Measurements from ENCODE around the gene RAB18.
A peak's percentile ranks its signal among the peaks of the same experiment; 100 is the strongest.
"Not testable (repeated sequence)": the region's sequence is repeated elsewhere in the genome, so short reads cannot be mapped to it uniquely, and the experiment has no call there.

The RAB18 gene

DNA sequence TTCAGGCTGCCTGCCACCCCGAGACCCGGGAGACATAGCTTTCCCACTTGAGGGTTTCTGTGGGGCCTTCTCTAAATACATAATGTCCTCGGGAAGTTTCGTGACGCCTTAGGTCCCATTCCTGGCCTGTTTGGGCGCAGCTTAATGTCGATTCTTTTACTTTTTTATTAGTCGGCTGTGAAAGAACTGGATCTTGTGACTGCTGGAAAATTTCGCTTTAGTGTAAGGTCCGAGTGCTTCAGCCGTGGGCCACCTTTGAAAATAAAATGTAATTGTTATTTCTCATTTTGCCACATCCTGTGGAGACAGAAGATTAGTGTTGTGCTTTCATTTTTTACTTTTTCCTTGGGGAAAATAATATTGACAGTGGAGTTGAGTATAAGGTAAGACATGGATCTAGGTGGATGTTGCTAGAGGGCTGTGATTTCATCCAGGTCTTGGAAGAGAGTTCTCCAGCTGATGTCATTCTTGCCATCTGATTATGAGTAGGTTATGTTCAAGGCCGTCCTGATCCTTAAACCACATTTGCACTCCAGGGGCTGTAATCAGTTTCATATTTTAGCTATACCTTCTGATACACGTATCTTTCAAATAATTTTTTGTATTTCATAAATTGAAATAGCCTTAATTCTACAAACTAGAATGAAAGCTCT lies 830 bp downstream of the RAB18 start:
- no peak for DNase-seq (ENCODE audit: low spot score)

DNA sequence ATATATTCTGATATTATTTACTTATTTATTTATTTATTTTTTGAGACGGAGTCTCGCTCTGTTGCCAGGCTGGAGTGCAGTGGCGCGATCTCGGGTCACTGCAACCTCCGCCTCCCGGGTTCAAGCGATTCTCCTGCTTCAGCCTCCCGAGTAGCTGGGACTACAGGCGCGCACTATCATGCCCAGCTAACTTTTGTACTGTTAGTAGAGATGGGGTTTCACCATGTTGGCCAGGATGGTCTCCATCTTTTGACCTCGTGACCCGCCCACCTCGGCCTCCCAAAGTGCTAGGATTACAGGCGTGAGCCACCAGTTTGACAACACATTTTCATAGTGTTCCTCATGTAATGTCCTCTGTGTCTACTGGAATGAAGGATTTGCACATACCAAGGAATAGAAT lies 1.4 kb downstream of the RAB18 start:
- not testable (repeated sequence) for DNase-seq (ENCODE audit: low spot score)

DNA sequence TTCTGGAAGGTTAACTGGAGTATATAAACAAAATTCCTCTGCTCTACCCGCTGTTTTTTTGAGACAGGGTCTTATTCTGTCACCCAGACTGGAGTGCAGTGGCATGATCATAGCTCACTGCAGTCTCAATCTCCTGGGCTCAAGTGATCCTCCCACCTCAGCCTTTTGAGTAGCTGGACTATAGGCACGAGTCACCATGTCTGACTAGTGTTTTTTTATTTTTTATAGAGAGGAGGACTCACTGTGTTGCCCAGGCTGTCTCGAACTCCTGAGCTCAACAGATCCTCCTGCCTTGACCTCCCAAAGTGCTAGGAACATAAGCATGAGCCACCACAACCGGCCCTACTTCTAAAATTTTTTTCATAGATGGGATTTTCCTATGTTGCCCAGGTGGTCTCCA lies 2.2 kb downstream of the RAB18 start:
- no peak for DNase-seq (ENCODE audit: low spot score)

DNA sequence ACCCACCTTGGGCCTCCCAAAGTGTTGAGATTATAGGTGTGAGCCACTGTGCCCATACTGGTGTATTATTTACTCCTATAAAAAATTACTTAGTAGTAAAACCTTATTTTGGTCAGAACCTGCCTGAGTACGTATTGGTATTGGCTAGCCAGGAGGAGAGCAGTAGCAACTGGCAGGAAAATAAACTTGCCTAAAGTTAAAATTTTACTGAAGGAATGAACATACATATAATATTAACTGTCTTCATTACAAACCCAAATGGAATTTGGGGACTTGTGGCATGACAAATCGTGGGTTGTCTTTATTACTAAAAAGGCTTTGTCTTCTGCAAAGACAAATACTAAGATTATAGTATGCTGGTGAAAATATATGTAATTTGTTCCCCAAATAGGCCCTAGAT lies 8.4 kb downstream of the RAB18 start:
- DNase-seq (ENCODE audit: low spot score): no peak

DNA sequence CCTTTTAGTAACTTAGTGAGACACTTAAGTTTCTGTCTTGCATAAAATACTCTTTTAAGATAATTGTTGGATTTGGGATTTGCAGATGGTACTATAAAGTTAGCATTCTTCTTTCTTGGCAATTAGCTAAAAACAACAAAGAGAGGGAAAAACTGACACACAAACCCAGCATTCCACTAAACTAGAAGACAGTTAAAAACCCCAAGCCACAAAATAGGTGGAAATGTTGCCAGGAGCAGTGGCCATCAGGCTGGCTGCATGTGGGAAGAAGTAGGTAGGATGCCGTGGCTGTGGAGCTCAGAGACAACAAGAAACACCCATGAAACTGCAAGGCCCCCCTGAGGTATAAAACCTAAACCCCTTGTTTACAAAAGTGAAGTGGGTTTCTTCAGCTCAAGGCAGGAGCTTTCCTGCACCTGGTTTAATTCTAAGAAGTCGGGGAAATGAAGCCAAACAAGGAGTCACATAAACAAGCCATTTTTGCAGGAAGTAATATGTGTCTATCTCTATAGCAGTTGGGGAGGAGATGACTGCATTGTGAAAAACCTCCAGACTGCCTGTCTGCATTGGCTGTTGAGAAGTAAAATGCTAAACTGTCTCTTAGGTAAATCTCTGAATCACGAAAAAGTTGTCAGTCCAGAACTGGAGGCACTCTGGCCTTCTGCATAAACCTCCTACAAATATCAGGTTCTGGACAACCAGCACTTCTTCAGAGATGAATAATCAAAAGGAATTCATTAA lies 9.5 kb downstream of the RAB18 start:
- DNase-seq (ENCODE audit: low spot score): no peak

DNA sequence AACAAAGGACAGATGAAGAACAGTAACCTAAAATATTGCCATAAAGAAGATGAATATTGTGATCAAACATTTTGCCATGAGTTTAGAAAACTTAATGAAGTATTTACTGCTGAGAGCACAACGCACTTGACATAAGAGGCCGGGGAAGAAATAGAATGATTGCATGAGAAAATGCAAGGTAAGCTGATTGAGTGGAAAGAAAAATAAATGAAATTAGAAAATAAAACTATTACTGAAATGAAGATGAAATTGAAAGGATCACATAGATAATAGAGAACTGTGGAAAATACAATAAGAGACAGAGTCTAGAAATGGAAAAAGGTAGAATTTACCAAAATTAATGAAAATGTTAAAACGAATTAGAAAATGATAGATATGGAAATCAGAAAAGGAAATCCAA lies 10.1 kb downstream of the RAB18 start:
- DNase-seq (ENCODE audit: low spot score): no peak

DNA sequence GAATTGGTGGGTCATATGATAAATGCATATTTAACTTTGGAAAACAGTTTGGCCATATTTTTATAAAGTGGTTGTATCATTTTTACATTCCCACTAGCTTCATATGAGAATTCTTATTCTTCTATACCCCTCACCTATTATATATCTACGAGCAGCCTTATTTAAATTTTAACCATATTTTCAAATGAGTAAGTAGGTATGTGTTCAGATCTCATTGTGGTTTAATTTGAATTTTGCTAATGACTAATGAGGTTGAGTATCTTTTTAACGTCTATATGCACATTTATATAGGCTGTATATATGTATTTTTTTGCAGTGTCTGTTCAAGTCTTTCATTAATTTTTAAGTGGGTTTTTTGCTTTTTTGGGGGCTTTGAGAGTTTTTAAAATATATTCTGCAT lies 14.2 kb downstream of the RAB18 start:
- DNase-seq (ENCODE audit: low spot score): no peak

DNA sequence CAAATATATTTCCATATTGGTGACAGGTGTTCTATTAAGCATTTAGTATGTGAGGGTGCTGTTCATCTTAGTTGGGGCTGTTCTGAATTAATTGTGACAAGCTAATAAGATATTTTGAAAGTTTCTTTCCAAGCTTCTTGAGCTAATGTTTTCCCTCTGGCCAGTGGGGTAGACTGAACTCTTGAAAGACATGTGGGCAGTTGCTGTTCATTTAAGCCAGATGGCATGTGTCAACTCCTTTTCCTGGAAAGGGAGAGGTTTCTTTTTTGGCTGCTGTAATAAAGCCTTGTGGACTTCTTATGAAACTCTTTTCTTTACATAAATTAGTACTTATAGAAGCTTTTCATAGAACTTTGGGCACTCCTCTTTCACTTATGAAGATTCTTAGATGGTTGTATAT lies 21.7 kb downstream of the RAB18 start:
- DNase-seq (ENCODE audit: low spot score): peak; percentile 52

DNA sequence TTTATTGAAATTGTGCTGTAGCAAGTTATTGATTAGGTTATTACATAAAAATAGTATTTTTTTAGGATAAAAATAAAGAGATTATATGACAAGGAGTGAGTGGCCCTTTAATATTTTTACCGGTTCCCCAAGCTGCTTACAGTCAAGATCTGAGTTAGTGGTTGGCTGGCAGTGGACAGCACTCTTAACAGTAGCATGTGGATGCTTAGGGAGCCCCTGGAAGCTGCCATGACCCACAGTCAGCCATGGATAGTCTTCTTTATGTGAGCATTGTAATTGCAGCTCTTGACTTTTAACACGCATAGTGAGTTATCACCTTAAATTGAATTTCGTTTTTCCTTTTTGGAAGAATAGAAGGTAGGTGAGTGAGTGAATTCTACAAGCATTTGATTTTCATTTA lies 22.1 kb downstream of the RAB18 start:
- no peak for DNase-seq (ENCODE audit: low spot score)

DNA sequence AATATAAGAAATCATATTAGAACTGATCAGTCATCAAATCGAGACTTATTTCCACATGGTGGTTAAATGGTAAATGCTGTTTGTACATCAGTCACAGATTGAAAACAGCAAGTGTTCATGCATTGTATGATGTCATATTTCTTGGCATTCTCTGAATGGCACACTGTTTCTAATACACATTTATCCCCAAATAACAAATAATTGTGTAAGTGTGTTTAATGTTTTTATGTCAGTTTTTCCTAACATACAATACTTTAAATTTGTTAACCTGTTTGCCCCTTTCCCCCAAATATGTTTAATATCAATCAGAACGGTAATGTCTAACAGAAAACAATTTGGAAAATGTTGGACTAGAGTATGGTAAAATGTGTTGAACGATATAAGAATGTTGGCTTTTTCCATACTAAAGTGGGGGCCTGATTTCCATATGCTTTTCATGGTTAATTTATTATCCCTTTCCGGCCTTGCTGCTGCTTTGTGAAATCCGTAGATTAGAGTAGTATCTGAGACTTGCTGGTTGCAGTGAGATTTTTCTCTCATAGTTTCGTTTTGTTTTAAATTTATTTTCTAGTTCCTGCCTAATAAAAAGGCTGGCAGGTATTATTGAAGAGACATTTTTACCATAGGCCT lies 23.7 kb downstream of the RAB18 start:
- DNase-seq (ENCODE audit: low spot score): no peak

DNA sequence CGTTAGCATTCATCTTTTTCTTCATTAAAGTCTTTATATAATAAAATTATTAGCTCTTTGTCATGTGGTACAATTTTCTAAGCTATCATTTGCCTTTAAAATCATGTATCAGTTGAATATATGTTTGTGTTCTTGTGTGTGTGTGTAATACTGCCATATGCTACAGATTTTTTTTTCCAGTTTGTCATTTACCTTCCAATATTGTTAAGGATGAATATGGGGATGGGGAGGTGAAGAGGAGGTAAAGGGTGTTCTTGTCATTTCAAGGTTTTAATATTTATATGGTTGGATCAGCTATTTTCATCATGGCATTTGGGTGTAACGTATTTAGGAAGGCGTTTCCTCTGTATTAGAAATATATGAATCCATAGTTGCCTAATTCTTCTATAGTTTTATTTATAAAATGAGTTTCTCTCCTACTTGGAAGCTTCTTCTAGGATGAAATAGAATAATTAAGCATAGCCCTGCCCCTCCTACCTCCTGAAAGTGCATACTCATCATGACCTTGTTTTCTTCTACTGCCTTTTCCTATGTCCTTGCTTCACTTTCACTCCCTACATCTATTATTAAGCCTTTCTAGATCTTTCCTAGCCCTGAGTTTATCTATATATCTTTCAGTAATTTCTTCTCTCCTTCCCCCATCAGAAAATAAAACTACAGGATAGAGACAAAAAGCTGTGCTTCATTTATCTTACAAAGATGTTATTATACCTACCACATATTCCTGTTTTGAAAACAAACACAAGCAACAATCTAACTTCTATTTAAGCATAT lies 25.1 kb downstream of the RAB18 start:
- DNase-seq (ENCODE audit: low spot score): peak; percentile 78

DNA sequence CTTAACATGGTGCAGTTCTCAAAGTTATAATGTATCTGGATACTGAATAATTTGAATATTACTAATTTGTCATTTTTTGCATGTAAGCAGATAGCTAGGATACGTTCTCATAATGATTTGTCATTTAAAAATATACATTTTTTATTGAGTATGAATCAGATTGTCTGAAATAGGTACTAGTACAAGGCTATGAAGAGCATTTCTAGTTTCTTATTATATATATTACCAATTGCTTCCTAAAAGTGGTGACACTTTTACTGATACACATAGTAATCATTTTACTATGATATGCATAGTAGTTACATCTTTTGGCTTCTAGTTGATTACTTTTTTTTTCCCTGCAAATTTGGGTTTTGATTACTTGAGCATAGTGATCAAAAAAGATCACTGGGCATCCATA lies 26.4 kb downstream of the RAB18 start:
- no peak for DNase-seq (ENCODE audit: low spot score)

DNA sequence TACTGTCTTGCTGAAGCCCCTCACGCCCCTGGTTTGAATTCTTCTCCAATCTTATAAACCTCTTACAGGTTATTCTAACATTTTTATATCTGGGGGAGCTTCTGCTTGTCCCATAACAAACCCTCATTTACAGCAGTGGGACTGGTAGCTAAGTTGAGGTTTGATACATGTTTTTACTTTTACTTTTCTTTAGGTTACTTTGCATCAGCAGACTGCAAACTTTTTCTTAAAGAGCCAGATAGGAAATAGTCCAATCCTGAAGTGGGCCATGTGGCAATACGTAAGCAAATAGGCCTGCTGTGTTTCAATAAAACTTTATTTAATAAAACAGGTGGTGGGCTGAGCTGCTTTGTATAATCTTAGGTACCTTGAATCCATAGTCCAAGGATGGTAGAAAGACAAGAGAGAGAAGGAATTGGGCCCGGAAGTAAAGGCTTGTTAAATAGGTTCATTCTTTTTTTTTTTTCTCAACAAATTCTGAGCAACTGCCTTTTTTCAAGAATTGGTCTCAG lies 27.3 kb downstream of the RAB18 start:
- no peak for DNase-seq (ENCODE audit: low spot score)

DNA sequence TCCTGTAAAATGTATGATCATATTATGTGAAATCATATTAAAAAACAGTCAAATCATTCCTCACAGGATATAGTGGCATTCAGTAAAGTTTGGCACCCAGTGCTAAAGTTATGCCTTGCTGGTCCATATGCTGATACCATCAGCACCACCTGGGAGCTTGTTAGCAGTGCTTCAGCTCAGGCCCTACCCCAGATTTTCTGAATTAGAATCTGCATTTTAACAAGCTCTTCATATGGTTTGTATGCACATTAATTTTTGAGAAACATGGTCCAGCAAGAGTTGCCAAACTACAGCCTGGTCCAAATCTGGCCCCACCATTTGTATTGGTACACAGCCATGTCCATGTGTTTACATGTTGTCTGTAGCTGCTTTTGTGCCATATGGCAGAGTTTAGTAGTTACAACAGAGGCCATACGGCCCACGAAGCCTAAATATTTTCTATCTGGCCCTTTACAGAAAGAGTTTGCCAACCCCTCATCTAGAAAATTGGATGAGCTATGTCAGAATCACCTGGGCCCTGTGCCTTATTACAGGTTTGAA lies 30.1 kb downstream of the RAB18 start:
- no peak for DNase-seq (ENCODE audit: low spot score)

DNA sequence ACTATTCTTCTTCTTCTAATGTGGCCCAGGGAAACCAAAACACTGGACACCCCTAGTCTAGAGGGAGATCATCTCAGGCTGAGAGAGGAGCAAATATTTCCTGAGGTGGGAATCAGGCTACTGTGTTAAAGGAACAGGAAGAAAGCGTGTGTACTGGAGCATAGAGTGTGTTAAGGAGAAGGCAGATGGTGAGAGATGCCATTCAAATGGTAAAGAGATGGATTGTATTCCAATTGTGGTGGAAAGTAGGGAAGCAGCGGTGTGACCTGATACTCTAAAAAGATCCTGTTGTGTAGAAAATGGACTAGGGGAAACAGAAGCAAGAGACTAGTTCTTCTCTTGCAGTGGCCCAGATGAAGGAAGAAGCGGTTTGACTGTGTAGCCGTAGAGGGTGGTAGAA lies 31.2 kb downstream of the RAB18 start:
- no peak for DNase-seq (ENCODE audit: low spot score)

DNA sequence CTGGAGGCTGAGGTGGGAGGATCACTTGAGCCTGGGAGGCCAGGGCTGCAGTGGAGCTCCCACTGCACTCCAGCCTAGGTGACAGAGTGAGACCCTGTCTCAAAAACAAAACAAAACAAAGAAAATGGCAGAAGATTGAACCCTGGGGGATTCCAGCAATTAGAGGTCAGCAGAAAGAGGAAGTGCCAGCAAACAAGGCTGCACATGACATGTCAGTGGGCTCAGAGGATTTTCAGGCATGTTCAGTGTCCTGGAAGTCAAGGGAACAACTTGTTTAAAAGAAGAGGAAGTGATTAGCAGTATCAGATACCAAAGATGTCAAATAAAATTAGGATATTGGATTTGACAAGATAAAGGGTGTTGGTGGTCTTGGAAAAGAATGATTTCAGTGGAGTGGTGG lies 32.3 kb downstream of the RAB18 start:
- no peak for DNase-seq (ENCODE audit: low spot score)

DNA sequence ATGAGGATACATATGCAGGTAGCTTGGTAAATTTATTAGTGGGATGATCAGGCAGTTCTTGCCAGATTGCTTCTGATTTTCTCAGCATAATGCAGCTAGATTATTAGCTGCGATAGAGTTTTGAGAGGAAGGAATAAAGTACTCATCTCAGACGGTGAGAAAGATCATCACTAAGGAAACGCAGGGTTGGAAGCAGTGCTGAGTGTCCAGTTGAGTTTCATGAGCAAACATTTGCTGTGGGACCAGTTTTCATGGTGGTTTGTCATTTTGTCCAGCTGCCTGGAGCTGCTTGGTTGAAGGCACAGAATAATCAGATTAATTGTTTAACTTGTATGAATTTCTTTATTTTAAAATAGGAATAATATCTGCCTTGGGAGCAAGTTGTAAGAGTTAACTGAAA lies 33.1 kb downstream of the RAB18 start:
- no peak for DNase-seq (ENCODE audit: low spot score)

DNA sequence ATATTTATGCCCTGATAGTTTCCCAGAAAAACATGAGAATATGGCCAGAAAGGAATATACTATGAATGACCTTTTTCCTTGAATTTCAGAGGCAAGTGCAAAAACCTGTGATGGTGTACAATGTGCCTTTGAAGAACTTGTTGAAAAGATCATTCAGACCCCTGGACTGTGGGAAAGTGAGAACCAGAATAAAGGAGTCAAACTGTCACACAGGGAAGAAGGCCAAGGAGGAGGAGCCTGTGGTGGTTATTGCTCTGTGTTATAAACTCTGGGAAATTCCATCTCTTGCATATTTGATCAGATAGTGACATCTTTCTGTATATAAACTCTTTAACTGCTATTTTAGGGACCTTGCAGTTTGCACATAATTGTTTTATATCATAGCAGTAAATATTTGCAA lies 33.7 kb downstream of the RAB18 start:
- no peak for DNase-seq (ENCODE audit: low spot score)

DNA sequence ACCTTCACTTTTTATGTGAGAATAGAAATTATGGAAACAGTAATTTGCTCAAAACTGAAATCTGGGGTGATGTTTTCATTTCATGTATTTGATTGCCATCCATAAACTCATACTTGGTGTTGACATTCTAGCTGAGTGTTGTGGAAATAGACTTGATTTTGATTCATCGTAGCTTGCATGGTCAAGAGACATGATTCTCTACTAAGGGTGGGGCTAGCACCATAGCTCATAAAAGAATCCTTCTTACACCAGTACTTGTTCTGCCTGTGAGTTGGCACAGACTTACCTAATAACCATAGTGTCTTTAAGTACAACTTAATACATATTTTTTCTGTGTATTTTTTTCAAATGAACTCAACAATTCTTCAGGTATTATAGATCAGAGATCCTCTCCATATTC lies 36.6 kb downstream of the RAB18 start:
- no peak for DNase-seq (ENCODE audit: low spot score)

DNA sequence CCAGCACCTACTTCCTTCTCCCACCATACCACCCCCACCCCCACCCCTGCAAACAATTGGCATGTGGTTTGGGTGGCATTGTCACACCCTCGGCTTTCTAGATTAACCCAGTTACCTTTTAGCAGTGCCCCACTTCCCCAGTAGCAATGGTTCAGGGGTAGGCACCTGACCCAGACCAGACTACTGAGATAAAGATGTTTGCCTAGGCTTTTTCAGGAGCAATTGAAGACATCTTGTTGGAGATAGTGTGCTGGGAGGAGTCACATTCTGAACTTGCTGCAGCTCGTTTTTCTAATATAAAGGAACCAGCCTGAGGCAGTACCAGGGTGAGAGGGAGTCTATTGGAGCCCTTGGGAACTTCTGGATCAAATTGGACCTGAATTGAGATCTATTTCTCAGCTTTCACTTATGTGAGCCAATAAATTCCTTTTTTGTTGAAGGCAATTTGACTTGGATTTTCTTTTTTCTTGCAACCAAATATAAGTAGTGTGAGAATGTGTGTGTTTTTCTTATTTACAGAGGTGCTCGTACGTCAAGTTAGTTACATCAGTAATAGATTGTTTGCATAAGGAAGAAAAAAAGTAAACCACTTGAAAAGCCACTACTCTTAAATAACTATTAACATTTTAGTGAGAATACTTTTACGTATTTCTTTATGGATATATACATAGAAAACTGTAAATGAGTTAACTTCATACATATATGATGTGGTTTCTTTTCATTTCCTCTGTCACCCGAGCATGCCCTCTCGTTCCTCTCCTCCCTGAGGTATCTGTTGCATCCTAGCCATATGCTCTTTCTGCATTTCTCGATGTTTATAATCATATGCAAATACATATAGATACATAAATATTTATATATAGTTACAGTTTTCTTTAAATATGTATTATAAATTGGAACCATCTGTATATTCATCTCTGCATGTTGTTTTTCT lies 38.0 kb downstream of the RAB18 start:
- DNase-seq (ENCODE audit: low spot score): no peak

DNA sequence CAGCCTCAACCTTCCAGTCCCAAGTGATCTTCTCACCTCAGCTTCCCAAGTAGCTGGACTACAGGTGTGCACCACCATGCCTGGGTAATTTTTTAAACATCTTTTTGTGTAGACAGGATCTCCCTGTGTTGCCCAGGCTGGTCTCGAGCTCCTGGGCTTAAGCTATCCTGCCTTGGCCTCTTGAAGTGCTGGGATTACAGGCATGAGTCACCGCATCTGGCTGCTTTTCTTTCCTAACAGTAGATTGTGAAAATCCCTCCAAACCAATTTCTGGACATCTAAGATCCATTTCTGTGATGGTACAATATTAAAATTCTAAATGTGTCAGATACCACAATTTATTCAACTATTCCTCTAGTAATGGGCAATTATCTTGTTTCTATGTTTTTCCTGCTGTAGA lies 38.7 kb downstream of the RAB18 start:
- DNase-seq (ENCODE audit: low spot score): no peak

All from hematopoietic multipotent progenitor cell treated with erythropoietin and hydrocortisone succinate and interleukin-3 and kit ligand, for 15 days (in vitro differentiated cells).